ENCODE data around the gene DNAJC6. TPM values are rescaled to one million over a fixed set of nuclear protein-coding genes. Genes with fewer than 3 reads are reported as not detected.

The DNAJC6 gene
- polyA plus RNA-seq, 2 of the 4 experiments (the other 2 are of a cell fraction), result 3.0 to 5.0 TPM

GRCh38 chr1:65330021-65330420, 20.7 kb downstream of the DNAJC6 start (continued):
- TF ChIP-seq E2F6 (IDR thresholded peaks at IDR 0.05; ENCODE audit: borderline replicate concordance, low read depth), result no peak
- no peak for TF ChIP-seq ESRRA (IDR thresholded peaks at IDR 0.05; ENCODE audit: borderline replicate concordance, low read length)
- TF ChIP-seq CEBPB (IDR thresholded peaks at IDR 0.05), result no peak
- no peak for TF ChIP-seq HOXB13 (CRISPR knock-in tag; IDR thresholded peaks at IDR 0.05; ENCODE audit: low read depth)

GRCh38 chr1:65330822-65331221, 21.5 kb downstream of the DNAJC6 start:
- H3K4me3 ChIP-seq, result no peak overlapping the region
- DNase-seq (ENCODE audit: low read depth in 1 of 2, low spot score in 1 of 2) (no peak), ATAC-seq (no peak), FAIRE-seq (no peak)
- H3K27ac ChIP-seq, result no peak overlapping the region
- ChIA-PET CTCF (no interaction called here), POLR2A (no interaction called here)
- no peaks in the 10 kb centered on the region for H3K4me1 ChIP-seq
- H3K9me3 ChIP-seq, result no peaks in the 10 kb centered on the region
- 65% methylated on average over 6 of the region's 6 CpGs for WGBS (ENCODE audit: missing lambda C conversion rate)
- TF ChIP-seq HEYL (CRISPR knock-in tag; IDR thresholded peaks at IDR 0.05) (no peak), JUN (IDR thresholded peaks at IDR 0.05) (no peak), PHF8 (IDR thresholded peaks at IDR 0.05; ENCODE audit: borderline replicate concordance, low read depth) (no peak), ELK1 (IDR thresholded peaks at IDR 0.05; ENCODE audit: low read depth, low read length) (no peak), ATOH8 (CRISPR knock-in tag; IDR thresholded peaks at IDR 0.05; ENCODE audit: low read depth) (no peak), FOSL2 (IDR thresholded peaks at IDR 0.05) (no peak), FOSL2 (CRISPR knock-in tag; IDR thresholded peaks at IDR 0.05) (no peak), TFCP2L1 (CRISPR knock-in tag; IDR thresholded peaks at IDR 0.05) (no peak), KDM1A (IDR thresholded peaks at IDR 0.05; ENCODE audit: low read depth) (no peak), POLR2AphosphoS2 (conservative IDR thresholded peaks at IDR 0.05; ENCODE audit: low read length) (no peak), REST (IDR thresholded peaks at IDR 0.05) (no peak), MAFK (IDR thresholded peaks at IDR 0.05; ENCODE audit: partially characterized antibody) (no peak), E2F6 (IDR thresholded peaks at IDR 0.05; ENCODE audit: borderline replicate concordance, low read depth) (no peak), ZNF302 (CRISPR knock-in tag; IDR thresholded peaks at IDR 0.05) (no peak), CHD2 (IDR thresholded peaks at IDR 0.05; ENCODE audit: low read length, partially characterized antibody) (no peak)
- no peak overlapping the region for H3K4me2 ChIP-seq

GRCh38 chr1:65332821-65333220, 23.5 kb downstream of the DNAJC6 start:
- ChIA-PET CTCF (no interaction called here), POLR2A (no interaction called here)
- 77% methylated on average over 1 of the region's 1 CpG for WGBS (ENCODE audit: missing lambda C conversion rate)
- no peak overlapping the region for H3K4me2 ChIP-seq
- DNase-seq (ENCODE audit: low read depth in 1 of 2, low spot score in 1 of 2) (no peak), FAIRE-seq (no peak), ATAC-seq (no peak)
- no peaks in the 10 kb centered on the region for H3K4me1 ChIP-seq
- no peaks in the 10 kb centered on the region for H3K9me3 ChIP-seq
- no peak overlapping the region for H3K27ac ChIP-seq
- no peak overlapping the region for H3K4me3 ChIP-seq
- TF ChIP-seq JUN (IDR thresholded peaks at IDR 0.05) (no peak), NR3C1 (IDR thresholded peaks at IDR 0.05) (no peak), CEBPB (IDR thresholded peaks at IDR 0.05) (no peak), NFE2L2 (conservative IDR thresholded peaks at IDR 0.05; ENCODE audit: low read length) (no peak), HOXB13 (CRISPR knock-in tag; IDR thresholded peaks at IDR 0.05; ENCODE audit: low read depth) (no peak), RNF2 (IDR thresholded peaks at IDR 0.05; ENCODE audit: borderline replicate concordance, low read depth) (no peak), TFCP2L1 (CRISPR knock-in tag; IDR thresholded peaks at IDR 0.05) (no peak), REST (IDR thresholded peaks at IDR 0.05) (no peak), ESRRA (IDR thresholded peaks at IDR 0.05; ENCODE audit: borderline replicate concordance, low read length) (no peak), HMGXB4 (CRISPR knock-in tag; IDR thresholded peaks at IDR 0.05; ENCODE audit: borderline replicate concordance) (no peak)

Data from A549 (cell line).